GM23338 (cell line): ENCODE measurements around the gene CARD9.

ENCODE experiments used
- CREB1 ChIP-seq: fragments of 250-450 bp; sonication (Bioruptor Pico); IDR thresholded peaks from 2 replicates; pipeline ENCODE4 v1.5.0; 2020; ENCODE audit warnings: low read depth, mild to moderate bottlenecking, moderate library complexity
- CTCF ChIP-seq, 2 experiments: fragments of 200-600 bp in 1 of 2; sonication (generic) in 1 of 2; conservative IDR thresholded peaks; 2 replicates each; pipeline versions ENCODE4 v1.5.1 to v1.6.1; 2016 to 2017; ENCODE audit warnings: antibody characterized with exemption in 2 of 2, low read depth in 2 of 2, mild to moderate bottlenecking in 2 of 2, moderate library complexity in 1 of 2
- ETS1 ChIP-seq: IDR thresholded peaks from 2 replicates; pipeline ENCODE4 v1.6.1; 2016; ENCODE audit warnings: antibody characterized with exemption
- EZH2 ChIP-seq: fragments of 200-600 bp; sonication (generic); IDR thresholded peaks from one replicate; pipeline ENCODE4 v1.8.0; 2017; ENCODE audit warnings: antibody characterized with exemption, mild to moderate bottlenecking, low read depth; ENCODE audit not compliant: unreplicated experiment
- EZH2phosphoT487 ChIP-seq: fragments of 200-600 bp; sonication (generic); IDR thresholded peaks from one replicate; pipeline ENCODE4 v1.8.1; 2018; ENCODE audit warnings: antibody characterized with exemption; ENCODE audit not compliant: unreplicated experiment
- JUNB ChIP-seq: IDR thresholded peaks from one replicate; pipeline ENCODE4 v1.6.1; 2016; ENCODE audit warnings: antibody characterized with exemption; ENCODE audit not compliant: unreplicated experiment
- NANOG ChIP-seq: IDR thresholded peaks from 2 replicates; pipeline ENCODE4 v1.6.1; 2016; ENCODE audit warnings: antibody characterized with exemption, borderline replicate concordance
- POLR2AphosphoS5 ChIP-seq: IDR thresholded peaks from 2 replicates; pipeline ENCODE4 v1.6.1; 2016; ENCODE audit warnings: antibody characterized with exemption, low read depth
- REST ChIP-seq: IDR thresholded peaks from one replicate; pipeline ENCODE4 v1.6.1; 2018; ENCODE audit warnings: antibody characterized with exemption; ENCODE audit not compliant: unreplicated experiment
- STAT1 ChIP-seq: IDR thresholded peaks from one replicate; pipeline ENCODE4 v1.6.1; 2016; ENCODE audit warnings: antibody characterized with exemption; ENCODE audit not compliant: unreplicated experiment
- ZNF114 ChIP-seq: fragments of 250-450 bp; sonication (Bioruptor Pico); IDR thresholded peaks from 2 replicates; pipeline ENCODE4 v1.5.0; 2020; ENCODE audit warnings: mild to moderate bottlenecking, moderate library complexity
- ZNF331 ChIP-seq: fragments of 250-450 bp; sonication (Bioruptor Pico); IDR thresholded peaks from 2 replicates; pipeline ENCODE4 v1.5.0; 2020; ENCODE audit warnings: low read depth, mild to moderate bottlenecking, moderate library complexity

- TF ChIP-seq CTCF (conservative IDR thresholded peaks at IDR 0.05; ENCODE audit: low read depth in 2 of 2) (no peak; a peak in 1 of 4 replicates), REST (no peak), CREB1 (CRISPR knock-in tag) (no peak), ETS1 (no peak), JUNB (no peak), EZH2 (no peak), EZH2phosphoT487 (no peak), POLR2AphosphoS5 (no peak), ZNF331 (CRISPR knock-in tag) (no peak), STAT1 (no peak), NANOG (no peak), ZNF114 (CRISPR knock-in tag) (no peak)
These were observed 739 bp downstream of the CARD9 start for GRCh38 chr9:136372561-136373299.
